Naive thymus-derived CD4-positive, alpha-beta T cell (primary cell): Measurements from ENCODE around the gene CPT1B. TPM values are rescaled to one million over a fixed set of nuclear protein-coding genes. Genes with fewer than 3 reads are reported as not detected.

Experiments
- ATAC-seq: fragments of 150-1000 bp; cut with Tn5 transposase; 2 replicates; pipeline ENCODE4 v1.10.0; 2021; ENCODE audit warnings: mild to moderate bottlenecking, moderate library complexity
- CTCF ChIA-PET: fragments of 350-600 bp; sonication (Branson Sonifier 250); formaldehyde crosslinking; loops from one replicate; lab custom pipeline; 2021; ENCODE audit warnings: antibody characterized with exemption; lab: Charles Lee
- POLR2A ChIA-PET: fragments of 350-600 bp; sonication (Branson Sonifier 250); formaldehyde crosslinking; loops from one replicate; lab custom pipeline; 2021; ENCODE audit warnings: antibody characterized with exemption, inconsistent platforms; lab: Charles Lee
- DNase-seq, 9 donors: peaks; one replicate each; pipeline versions ENCODE4 v3.0.0 to v3.0.0-alpha.2; 2020 to 2022; ENCODE audit warnings: mixed read lengths in 1 of 9
- H3K27ac ChIP-seq: one replicate; pipeline ENCODE4 v1.7.0; 2013; ENCODE audit warnings: mild to moderate bottlenecking, low read depth, low read length, moderate library complexity
- H3K27me3 ChIP-seq, 2 donors: one replicate each; pipeline ENCODE4 v1.7.0; 2013; ENCODE audit warnings: low read length in 2 of 2, mild to moderate bottlenecking in 2 of 2, moderate library complexity in 2 of 2; ENCODE audit not compliant: control insufficient read depth in 2 of 2, insufficient read depth in 2 of 2
- H3K36me3 ChIP-seq, 3 experiments: 1 replicate in 2 of 3; 2 replicates in 1 of 3; pipeline ENCODE4 v1.7.0; 2013; ENCODE audit warnings: low read length in 3 of 3, mild to moderate bottlenecking in 3 of 3, moderate library complexity in 1 of 3; ENCODE audit not compliant: insufficient read depth in 3 of 3, control insufficient read depth in 2 of 3
- H3K4me1 ChIP-seq, 2 donors: one replicate each; pipeline ENCODE4 v1.7.0; 2013; ENCODE audit warnings: low read length in 2 of 2, mild to moderate bottlenecking in 2 of 2, moderate library complexity in 1 of 2; ENCODE audit not compliant: control insufficient read depth in 2 of 2, insufficient read depth in 2 of 2
- H3K4me3 ChIP-seq: 2 replicates; pipeline ENCODE4 v1.7.0; 2013; ENCODE audit warnings: mild to moderate bottlenecking, low read length
- H3K9me3 ChIP-seq, 3 experiments: 1 replicate in 2 of 3; 2 replicates in 1 of 3; pipeline ENCODE4 v1.7.0; 2013; ENCODE audit warnings: low read length in 3 of 3; ENCODE audit not compliant: control insufficient read depth in 2 of 3
- H3K27ac Mint-ChIP-seq, 9 donors: one replicate each; pipeline ENCODE4 v1.8.0; 2020 to 2022; ENCODE audit warnings: mixed read lengths in 9 of 9, mild to moderate bottlenecking in 8 of 9, moderate library complexity in 5 of 9, inconsistent platforms in 2 of 9
- H3K27me3 Mint-ChIP-seq, 5 donors: one replicate each; pipeline ENCODE4 v1.8.0; 2021 to 2022; ENCODE audit warnings: mixed read lengths in 5 of 5, mild to moderate bottlenecking in 1 of 5
- H3K36me3 Mint-ChIP-seq, 5 donors: one replicate each; pipeline ENCODE4 v1.8.0; 2020 to 2022; ENCODE audit warnings: mixed read lengths in 5 of 5, mild to moderate bottlenecking in 3 of 5, inconsistent platforms in 1 of 5
- H3K4me1 Mint-ChIP-seq, 7 donors: one replicate each; pipeline ENCODE4 v1.8.0; 2020 to 2022; ENCODE audit warnings: mixed read lengths in 7 of 7, mild to moderate bottlenecking in 3 of 7, inconsistent platforms in 1 of 7
- H3K4me3 Mint-ChIP-seq, 10 donors: one replicate each; pipeline ENCODE4 v1.8.0; 2020 to 2022; ENCODE audit warnings: mild to moderate bottlenecking in 10 of 10, mixed read lengths in 10 of 10, moderate library complexity in 6 of 10, inconsistent platforms in 2 of 10
- H3K9me3 Mint-ChIP-seq, 11 donors: one replicate each; pipeline ENCODE4 v1.8.0; 2020 to 2022; ENCODE audit warnings: mixed read lengths in 11 of 11, mild to moderate bottlenecking in 4 of 11, inconsistent platforms in 1 of 11, moderate library complexity in 1 of 11
- intact Hi-C, 2 donors: fragments of 100-400 bp; cut with micrococcal nuclease; formaldehyde crosslinking; loops; one replicate each; pipeline ENCODE4 v1.15.1; 2023
- polyA plus RNA-seq, 2 donors: library from polyadenylated mRNA; unstranded; fragments of 300-500 nt; fragmentation: Illumina TruSeq; gene quantifications; one replicate each; pipeline ENCODE4 v1.2.3, GENCODE V29; 2021
- total RNA-seq, 6 experiments: library from RNA in 5 of 6; stranded (reverse) in 5 of 6; gene quantifications; 1 replicate in 5 of 6; 2 replicates in 1 of 6; pipeline ENCODE4 v1.2.3 and lab custom pipeline; 2021 to 2026

CPT1B gene
- total and polyA plus RNA-seq, 7 experiments from 2014 or later, result 0.32 to 108 (median 64.8) TPM

DNA sequence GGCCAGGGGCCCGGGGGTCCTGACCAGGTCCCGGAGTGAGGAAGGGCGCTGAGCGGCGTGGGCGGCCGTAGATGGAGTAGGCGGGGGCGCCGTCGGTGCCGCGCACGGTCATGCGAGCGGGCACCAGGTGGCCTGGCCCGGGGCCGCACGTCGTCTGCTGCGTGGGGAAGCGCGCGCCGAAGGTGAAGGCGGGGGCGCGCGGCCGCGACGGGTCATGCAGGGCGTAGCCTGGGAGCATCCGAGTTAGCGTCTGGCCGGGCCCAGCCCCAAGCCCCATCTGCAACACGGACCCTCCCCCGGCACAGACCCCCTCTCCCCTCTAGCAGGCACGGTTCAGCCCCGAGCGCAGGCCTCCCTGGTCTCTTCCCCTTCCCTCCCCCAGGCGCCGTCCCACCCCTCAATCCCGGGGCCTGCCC, 46.7 kb downstream of the CPT1B start:
- Mint-ChIP-seq H3K27me3 (peaks cover 0 to 5% (median 0%) of the 10 kb centered on the region in 5 donors), H3K9me3 (no peaks in the 10 kb centered on the region), H3K4me1 (peaks cover 0 to 54% (median 30%) of the 10 kb centered on the region in 7 donors), H3K4me3 (peak overlapping the region; percentile 80 to 96 (median 87)), H3K27ac (peak overlapping the region in 7 of 9 donors; percentile 84 to 100 (median 92)), H3K36me3 (peaks cover 0 to 23% (median 0%) of the 10 kb centered on the region in 5 donors)
- ATAC-seq (peak; percentile 64), DNase-seq (peak in 4 of 9 donors; percentile 27 to 82 (median 44))
- intact Hi-C loops, result loop anchor here (1.0 to 10.0 kb wide), 6 partner anchors 8 to 567 kb away; partner anchors contain the start of genes SYCE3 (in 2 of the 2), KLHDC7B (in 1 of the 2) and PIM3 (in 1 of the 2)
- H3K27me3 ChIP-seq, result no peaks in the 10 kb centered on the region
- CTCF ChIA-PET, result interaction anchor here (1.2 kb wide), 1 partner anchor 31 kb away, joined by 4 read pairs; the partner anchor contains the start of gene SYCE3
- H3K9me3 ChIP-seq, result no peaks in the 10 kb centered on the region
- H3K36me3 ChIP-seq, result no peaks in the 10 kb centered on the region
- POLR2A ChIA-PET, result interaction anchor here (1.0 to 2.4 kb wide), 5 partner anchors 8 to 89 kb away, joined by 7 to 16 read pairs (median 9); partner anchors contain the start of genes CHKB and SYCE3
- H3K4me3 ChIP-seq, result peak overlapping the region; percentile 86
- H3K4me1 ChIP-seq, result peaks cover 3 to 12% of the 10 kb centered on the region in 2 donors
- peak overlapping the region; percentile 84 for H3K27ac ChIP-seq

DNA sequence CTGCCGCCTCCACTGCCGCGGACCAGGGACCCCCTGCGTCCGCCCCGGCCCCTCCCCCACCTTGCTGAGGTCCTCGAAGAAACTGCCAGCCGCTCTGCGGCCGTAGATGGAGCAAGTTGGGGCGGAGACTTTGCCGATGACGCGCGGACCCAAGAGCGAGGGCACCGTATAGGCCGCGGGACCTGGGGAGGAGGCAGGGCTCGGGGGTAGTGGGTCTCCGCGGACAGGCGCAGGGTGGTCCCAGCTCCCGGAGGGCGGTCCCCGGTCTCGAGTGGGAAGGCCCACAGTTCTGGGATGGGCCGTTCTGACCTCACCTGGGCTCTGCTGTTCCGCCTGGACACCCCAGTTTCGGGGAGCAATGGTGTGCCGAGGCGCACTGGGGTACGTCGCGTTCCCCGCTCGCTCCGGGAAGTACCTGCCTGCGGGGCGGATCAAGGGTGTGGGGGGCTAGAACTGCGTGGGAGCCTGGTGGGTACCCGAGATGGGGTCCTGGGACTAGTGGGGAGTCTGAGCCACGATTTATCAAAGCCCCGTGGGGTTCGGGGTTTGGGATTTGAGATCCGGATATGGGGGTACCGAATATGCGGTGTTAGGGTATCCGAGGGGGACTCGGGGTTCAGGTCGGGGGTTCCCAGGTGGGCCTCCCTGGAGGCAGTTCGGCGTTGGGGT, 47.2 kb downstream of the CPT1B start:
- H3K36me3 Mint-ChIP-seq, result peaks cover 0 to 23% (median 0%) of the 10 kb centered on the region in 5 donors
- peak overlapping the region; percentile 80 to 96 (median 87) for H3K4me3 Mint-ChIP-seq
- H3K27me3 Mint-ChIP-seq, result peaks cover 0 to 5% (median 0%) of the 10 kb centered on the region in 5 donors
- Histone ChIP-seq H3K9me3 (no peaks in the 10 kb centered on the region), H3K4me1 (peaks cover 5 to 14% of the 10 kb centered on the region in 2 donors), H3K27ac (peak overlapping the region; percentile 84), H3K36me3 (no peaks in the 10 kb centered on the region), H3K4me3 (peak overlapping the region; percentile 86), H3K27me3 (no peaks in the 10 kb centered on the region)
- peak; percentile 60 for ATAC-seq
- H3K4me1 Mint-ChIP-seq, result peaks cover 0 to 49% (median 30%) of the 10 kb centered on the region in 7 donors
- DNase-seq, result peak in 7 of 9 donors; percentile 46 to 85 (median 57)
- CTCF ChIA-PET, result no interaction called here
- intact Hi-C loops, result loop anchor here (1.0 to 10.0 kb wide), 7 partner anchors 8 to 566 kb away; partner anchors contain the start of genes SYCE3 (in 2 of the 2), KLHDC7B (in 1 of the 2), NCAPH2 (in 1 of the 2) and PIM3 (in 1 of the 2)
- peak overlapping the region; percentile 67 to 100 (median 90) for H3K27ac Mint-ChIP-seq
- POLR2A ChIA-PET, result interaction anchor here (0.6 to 2.4 kb wide), 5 partner anchors 9 to 90 kb away, joined by 5 to 16 read pairs (median 9); partner anchors contain the start of gene SYCE3
- H3K9me3 Mint-ChIP-seq, result no peaks in the 10 kb centered on the region

DNA sequence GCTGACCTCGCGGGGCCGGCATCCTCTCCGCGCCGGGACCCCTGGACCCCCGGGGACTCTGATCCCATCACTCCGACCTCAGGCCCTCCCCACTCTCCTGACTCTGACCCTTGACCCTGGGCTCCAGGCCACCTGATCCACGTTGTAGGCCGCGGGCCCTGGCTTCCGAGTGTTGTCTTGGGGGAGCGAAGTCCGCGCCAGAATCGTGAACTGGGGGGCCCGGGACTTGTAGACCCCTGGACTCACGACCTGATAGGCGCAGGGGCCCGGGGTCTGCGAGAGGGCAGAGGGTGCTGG, 47.7 kb downstream of the CPT1B start:
- Histone ChIP-seq H3K9me3 (no peaks in the 10 kb centered on the region), H3K36me3 (no peaks in the 10 kb centered on the region), H3K27ac (peak overlapping the region; percentile 84), H3K4me3 (peak overlapping the region; percentile 86), H3K27me3 (no peaks in the 10 kb centered on the region), H3K4me1 (peaks cover 5 to 14% of the 10 kb centered on the region in 2 donors)
- intact Hi-C loops, result loop anchor here in 1 of 2 donors (1.0 to 10.0 kb wide), 3 partner anchors 14 to 566 kb away; partner anchors contain the start of genes KLHDC7B, NCAPH2 and PIM3
- DNase-seq (peak in 1 of 9 donors; percentile 65), ATAC-seq (no peak)
- peaks cover 0 to 5% (median 0%) of the 10 kb centered on the region in 5 donors for H3K27me3 Mint-ChIP-seq
- peaks cover 0 to 49% (median 30%) of the 10 kb centered on the region in 7 donors for H3K4me1 Mint-ChIP-seq
- POLR2A ChIA-PET, result interaction anchor here (0.6 to 2.4 kb wide), 3 partner anchors 9 to 33 kb away, joined by 5 to 16 read pairs (median 9); partner anchors contain the start of gene SYCE3
- CTCF ChIA-PET, result no interaction called here
- no peaks in the 10 kb centered on the region for H3K9me3 Mint-ChIP-seq
- H3K4me3 Mint-ChIP-seq, result peak overlapping the region; percentile 45 to 96 (median 86)
- H3K36me3 Mint-ChIP-seq, result peaks cover 0 to 23% (median 0%) of the 10 kb centered on the region in 5 donors
- peak overlapping the region in 6 of 9 donors; percentile 81 to 100 (median 91) for H3K27ac Mint-ChIP-seq

DNA sequence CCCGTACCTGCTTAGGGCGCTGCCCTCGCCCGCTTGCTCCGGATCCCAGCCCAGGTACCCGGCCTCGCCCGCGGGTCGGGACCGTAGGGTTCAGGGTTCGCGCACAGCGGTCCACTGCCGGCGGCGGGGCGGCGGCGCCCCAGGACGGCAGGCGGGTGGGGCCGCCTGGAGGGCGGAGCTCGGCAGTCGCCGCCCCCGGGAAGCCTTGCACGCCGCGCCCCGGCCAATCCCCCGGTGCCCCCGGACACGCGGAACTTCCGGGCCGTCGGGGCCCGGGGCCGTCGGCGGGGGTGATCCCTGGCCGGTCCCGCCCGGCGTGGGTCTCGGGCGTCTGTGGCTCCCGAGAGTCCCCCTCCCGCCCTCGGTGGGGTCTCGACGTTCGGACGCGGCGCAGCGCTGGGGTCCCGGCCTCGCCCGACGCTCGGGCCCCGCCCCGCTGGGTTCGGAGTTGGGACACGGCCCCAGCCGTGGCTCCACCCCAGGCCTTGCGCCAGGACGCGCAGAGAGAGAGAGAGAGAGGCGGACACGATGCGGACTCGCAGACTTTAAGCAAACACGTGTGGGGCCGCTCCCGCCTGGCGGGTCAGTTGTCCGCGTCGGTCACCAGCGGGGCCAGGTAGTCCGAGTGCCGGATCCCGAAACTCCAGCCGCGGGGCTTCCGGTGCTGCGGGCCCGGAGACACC, 48.2 kb downstream of the CPT1B start, which contains the start of gene TYMP:
Gene TYMP, minus strand, starts transcription at position 116 of the 683 bp plus-strand sequence. CDS start 303 bp downstream, outside the sequence.
- ChIA-PET CTCF (interaction anchor here (1.0 to 1.1 kb wide), 2 partner anchors 33 to 91 kb away, joined by 3 read pairs; partner anchors contain the start of gene SYCE3), POLR2A (interaction anchor here (0.6 to 7.1 kb wide), 7 partner anchors 9 to 98 kb away, joined by 3 to 127 read pairs (median 77); partner anchors contain the start of genes ARSA, LMF2 and NCAPH2)
- peak in 4 of 9 donors; percentile 33 to 89 (median 52) for DNase-seq
- peak within 1 kb of the TSS; percentile 80 to 96 (median 87) for H3K4me3 Mint-ChIP-seq
- peaks cover 0 to 49% (median 30%) of the 10 kb centered on the region in 7 donors for H3K4me1 Mint-ChIP-seq
- H3K9me3 Mint-ChIP-seq, result no peaks in the 10 kb centered on the region
- Histone ChIP-seq H3K36me3 (no peaks in the 10 kb centered on the region), H3K27ac (peak within 1 kb of the TSS; percentile 84), H3K9me3 (no peaks in the 10 kb centered on the region), H3K4me3 (peak within 1 kb of the TSS; percentile 86), H3K27me3 (no peaks in the 10 kb centered on the region), H3K4me1 (peaks cover 5 to 14% of the 10 kb centered on the region in 2 donors)
- H3K36me3 Mint-ChIP-seq, result peaks cover 0 to 23% (median 0%) of the 10 kb centered on the region in 5 donors
- ATAC-seq, result peak; percentile 23
- peaks cover 0 to 5% (median 0%) of the 10 kb centered on the region in 5 donors for H3K27me3 Mint-ChIP-seq
- peak within 1 kb of the TSS in 7 of 9 donors; percentile 84 to 100 (median 92) for H3K27ac Mint-ChIP-seq
- intact Hi-C loops, result loop anchor here (1.0 to 10.0 kb wide), 6 partner anchors 15 to 565 kb away; partner anchors contain the start of genes HDAC10 (in 1 of the 2), KLHDC7B (in 1 of the 2), NCAPH2 (in 1 of the 2) and PIM3 (in 1 of the 2)

DNA sequence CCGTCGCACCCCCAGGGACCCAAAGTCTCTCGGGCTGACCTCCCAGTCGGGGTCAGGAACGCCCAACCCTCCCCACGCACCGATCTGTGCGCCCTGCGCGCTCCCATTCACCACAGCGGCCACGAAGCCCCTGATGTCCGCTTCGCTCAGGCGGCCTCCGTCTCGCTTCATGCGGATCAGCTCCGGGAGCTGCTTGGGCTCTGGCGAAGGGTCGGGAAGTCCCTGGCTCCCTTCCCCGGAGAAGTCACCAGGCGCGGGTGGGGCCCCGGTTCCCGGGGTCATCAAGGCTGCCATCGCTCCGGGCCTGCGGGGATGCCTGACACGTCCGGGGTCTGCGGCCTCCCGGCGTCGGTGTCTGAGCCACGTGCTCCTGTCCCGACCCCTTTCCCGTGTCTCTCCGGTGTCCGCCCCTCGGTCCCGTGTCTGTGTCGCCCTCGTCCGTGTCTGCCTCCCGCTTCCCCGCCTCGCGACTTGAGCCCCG, 48.8 kb downstream of the CPT1B start:
- H3K27me3 ChIP-seq, result no peaks in the 10 kb centered on the region
- Mint-ChIP-seq H3K4me1 (peaks cover 5 to 51% (median 34%) of the 10 kb centered on the region in 7 donors), H3K9me3 (no peaks in the 10 kb centered on the region), H3K27me3 (peaks cover 0 to 7% (median 0%) of the 10 kb centered on the region in 5 donors), H3K27ac (peak overlapping the region in 5 of 9 donors; percentile 48 to 90 (median 72)), H3K4me3 (peak overlapping the region in 4 of 10 donors; percentile 26 to 92 (median 62)), H3K36me3 (peaks cover 0 to 27% (median 0%) of the 10 kb centered on the region in 5 donors)
- H3K27ac ChIP-seq, result peak overlapping the region; percentile 84
- ATAC-seq (no peak), DNase-seq (peak in 1 of 9 donors; percentile 19)
- no peaks in the 10 kb centered on the region for H3K36me3 ChIP-seq
- no peaks in the 10 kb centered on the region for H3K9me3 ChIP-seq
- CTCF ChIA-PET, result interaction anchor here (1.0 to 1.1 kb wide), 2 partner anchors 34 to 92 kb away, joined by 3 read pairs; partner anchors contain the start of gene SYCE3
- POLR2A ChIA-PET, result interaction anchor here (0.6 to 7.1 kb wide), 7 partner anchors 10 to 99 kb away, joined by 3 to 127 read pairs (median 77); partner anchors contain the start of genes ARSA, LMF2 and NCAPH2
- H3K4me3 ChIP-seq, result peak overlapping the region; percentile 20
- peaks cover 9 to 19% of the 10 kb centered on the region in 2 donors for H3K4me1 ChIP-seq
- intact Hi-C loops, result loop anchor here (5.0 kb wide), 3 partner anchors 57 to 337 kb away; partner anchors contain the start of gene HDAC10 (in 1 of the 2)
